Measurements from ENCODE around the gene ATAD3A.
"Not testable (repeated sequence)": the region's sequence is repeated elsewhere in the genome, so short reads cannot be mapped to it uniquely, and the experiment has no call there.

Gene ATAD3A

GRCh38 chr1:1482856-1483255, 29.1 kb upstream of the ATAD3A start:
- H3K79me2 ChIP-seq (ENCODE audit: insufficient read depth, low read length), result no peaks in the 10 kb centered on the region
- H3K27me3 ChIP-seq (ENCODE audit: low read length), result no peaks in the 10 kb centered on the region
- H3K4me3 ChIP-seq (ENCODE audit: insufficient read depth, low read length, poor library complexity, severe bottlenecking), result no peak overlapping the region
- H3K9ac ChIP-seq (ENCODE audit: low read length), result no peak overlapping the region
- no peak overlapping the region for H2AFZ ChIP-seq (ENCODE audit: low read depth, low read length, severe bottlenecking)
- H3K4me2 ChIP-seq (ENCODE audit: low read depth, low read length, poor library complexity, severe bottlenecking), result no peak overlapping the region
- H3F3A ChIP-seq (ENCODE audit: insufficient read depth), result no peaks in the 10 kb centered on the region
- TF ChIP-seq EZH2phosphoT487 (conservative IDR thresholded peaks at IDR 0.05; ENCODE audit: low read length) (no peak), CTCF (IDR thresholded peaks at IDR 0.05; ENCODE audit: insufficient read depth, low read length, poor library complexity, severe bottlenecking) (no peak)
- no peaks in the 10 kb centered on the region for H3K9me2 ChIP-seq (replicated peaks; ENCODE audit: insufficient read depth, low read length)
- H3K36me3 ChIP-seq (ENCODE audit: low read length), result no peaks in the 10 kb centered on the region
- no peak overlapping the region for H3K27ac ChIP-seq (ENCODE audit: low read depth, low read length)
- no peaks in the 10 kb centered on the region for H4K20me1 ChIP-seq (ENCODE audit: low read depth, low read length)
- H3K9me3 ChIP-seq (ENCODE audit: insufficient read depth, low read length), result no peaks in the 10 kb centered on the region

DNA sequence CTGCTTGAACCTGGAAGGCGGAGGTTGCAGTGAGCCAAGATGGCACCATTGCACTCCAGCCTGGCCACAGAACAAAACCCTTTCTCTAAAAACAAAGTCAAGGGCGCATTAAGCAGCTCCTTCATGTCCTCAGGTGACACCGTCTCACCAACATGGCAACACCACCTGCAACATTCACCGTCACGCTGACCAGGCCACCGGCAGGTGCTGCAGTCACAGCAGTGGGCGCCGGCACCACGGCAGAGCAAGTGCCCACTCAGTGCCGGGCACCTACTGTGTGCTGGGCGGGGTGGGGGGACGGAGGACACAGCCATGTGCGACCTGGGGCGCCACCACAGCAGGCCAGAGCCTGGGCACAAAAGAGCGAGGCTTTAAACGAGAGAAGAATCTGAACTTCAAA, 28.2 kb upstream of the ATAD3A start:
- no peak overlapping the region for H3K4me3 ChIP-seq (ENCODE audit: insufficient read depth, low read length, poor library complexity, severe bottlenecking)
- no peaks in the 10 kb centered on the region for H4K20me1 ChIP-seq (ENCODE audit: low read depth, low read length)
- no peak for TF ChIP-seq CTCF (IDR thresholded peaks at IDR 0.05; ENCODE audit: insufficient read depth, low read length, poor library complexity, severe bottlenecking)
- no peak for TF ChIP-seq EZH2phosphoT487 (conservative IDR thresholded peaks at IDR 0.05; ENCODE audit: low read length)
- no peak overlapping the region for H3K27ac ChIP-seq (ENCODE audit: low read depth, low read length)
- H3K36me3 ChIP-seq (ENCODE audit: low read length), result no peaks in the 10 kb centered on the region
- no peaks in the 10 kb centered on the region for H3K27me3 ChIP-seq (ENCODE audit: low read length)
- H3K79me2 ChIP-seq (ENCODE audit: insufficient read depth, low read length), result no peaks in the 10 kb centered on the region
- no peaks in the 10 kb centered on the region for H3K9me3 ChIP-seq (ENCODE audit: insufficient read depth, low read length)
- H2AFZ ChIP-seq (ENCODE audit: low read depth, low read length, severe bottlenecking), result no peak overlapping the region
- no peak overlapping the region for H3K4me2 ChIP-seq (ENCODE audit: low read depth, low read length, poor library complexity, severe bottlenecking)
- no peak overlapping the region for H3K9ac ChIP-seq (ENCODE audit: low read length)
- no peaks in the 10 kb centered on the region for H3K9me2 ChIP-seq (replicated peaks; ENCODE audit: insufficient read depth, low read length)
- H3F3A ChIP-seq (ENCODE audit: insufficient read depth), result no peaks in the 10 kb centered on the region

DNA sequence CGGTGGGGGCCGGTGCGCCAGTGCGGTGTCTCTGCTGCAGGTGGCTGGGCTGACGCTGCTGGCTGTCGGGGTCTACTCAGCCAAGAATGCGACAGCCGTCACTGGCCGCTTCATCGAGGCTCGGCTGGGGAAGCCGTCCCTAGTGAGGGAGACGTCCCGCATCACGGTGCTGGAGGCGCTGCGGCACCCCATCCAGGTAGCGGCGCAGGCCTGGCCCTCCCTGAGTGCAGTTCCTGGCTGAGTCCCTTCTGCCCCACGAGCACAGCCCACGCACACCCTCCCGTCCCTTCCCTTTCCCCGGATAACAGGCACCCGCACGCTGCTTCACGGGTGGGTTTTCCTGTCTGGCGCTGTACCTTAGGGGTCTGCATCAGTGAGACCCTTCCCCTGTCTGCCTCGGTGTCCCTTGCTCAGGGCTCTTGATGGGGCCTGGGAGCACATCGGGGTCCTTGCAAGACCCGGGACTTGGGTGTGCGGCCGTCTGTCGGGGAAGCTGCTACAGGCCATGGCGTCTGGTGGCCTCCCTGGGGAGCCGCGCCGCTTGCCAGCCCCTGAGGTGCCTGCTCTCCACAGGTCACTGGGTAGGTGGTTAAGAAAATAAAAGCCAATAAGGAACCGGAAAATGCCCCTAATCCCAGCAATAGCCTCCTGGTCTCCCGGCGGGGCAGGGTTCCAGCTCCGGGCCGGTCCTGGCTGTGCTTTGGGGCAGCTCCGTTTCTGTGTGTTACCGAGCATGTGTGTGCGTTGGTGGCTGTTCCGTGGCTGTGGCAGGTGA, 26.8 kb upstream of the ATAD3A start:
- H3K9me3 ChIP-seq (ENCODE audit: insufficient read depth, low read length); H3K4me2 ChIP-seq (ENCODE audit: low read depth, low read length, poor library complexity, severe bottlenecking); H3K36me3 ChIP-seq (ENCODE audit: low read length); H2AFZ ChIP-seq (ENCODE audit: low read depth, low read length, severe bottlenecking); H3K27ac ChIP-seq (ENCODE audit: low read depth, low read length); H3K9me2 ChIP-seq (replicated peaks; ENCODE audit: insufficient read depth, low read length); H3K4me3 ChIP-seq (ENCODE audit: insufficient read depth, low read length, poor library complexity, severe bottlenecking); H3F3A ChIP-seq (ENCODE audit: insufficient read depth); H3K79me2 ChIP-seq (ENCODE audit: insufficient read depth, low read length); H3K9ac ChIP-seq (ENCODE audit: low read length); H3K27me3 ChIP-seq (ENCODE audit: low read length); H4K20me1 ChIP-seq (ENCODE audit: low read depth, low read length): not testable (repeated sequence)

- not testable (repeated sequence) for H3K27ac ChIP-seq (ENCODE audit: low read depth, low read length); H3K9me2 ChIP-seq (replicated peaks; ENCODE audit: insufficient read depth, low read length); H3K36me3 ChIP-seq (ENCODE audit: low read length); H4K20me1 ChIP-seq (ENCODE audit: low read depth, low read length); H3F3A ChIP-seq (ENCODE audit: insufficient read depth); H3K4me2 ChIP-seq (ENCODE audit: low read depth, low read length, poor library complexity, severe bottlenecking); H2AFZ ChIP-seq (ENCODE audit: low read depth, low read length, severe bottlenecking); H3K79me2 ChIP-seq (ENCODE audit: insufficient read depth, low read length); H3K4me3 ChIP-seq (ENCODE audit: insufficient read depth, low read length, poor library complexity, severe bottlenecking); H3K9me3 ChIP-seq (ENCODE audit: insufficient read depth, low read length); H3K9ac ChIP-seq (ENCODE audit: low read length); H3K27me3 ChIP-seq (ENCODE audit: low read length)
Measured at GRCh38 chr1:1485755-1486317, 26.1 kb upstream of the ATAD3A start.

All from SU-DHL-6 (cell line).